Measurements from ENCODE around the gene TOP3B. TPM values are rescaled to one million over a fixed set of nuclear protein-coding genes. Genes with fewer than 3 reads are reported as not detected.

TOP3B gene
- total RNA-seq, 3 donors from 2014 or later: 39.3 to 45.2 (median 41.3) TPM

- Mint-ChIP-seq H3K27me3 (ENCODE audit: low read depth) (peaks cover 5% of the 10 kb centered on the region), H3K4me3 (no peak overlapping the region), H3K36me3 (ENCODE audit: insufficient read depth) (no peaks in the 10 kb centered on the region), H3K4me1 (ENCODE audit: low read depth) (no peaks in the 10 kb centered on the region), H3K9me3 (no peaks in the 10 kb centered on the region)
- no peak for ATAC-seq
- no peak for DNase-seq
Observed at GRCh38 chr22:22020425-22020852, 37.9 kb upstream of the TOP3B start.

GRCh38 chr22:22019659-22020424, 37.3 kb upstream of the TOP3B start:
- Mint-ChIP-seq H3K4me1 (ENCODE audit: low read depth) (no peaks in the 10 kb centered on the region), H3K9me3 (no peaks in the 10 kb centered on the region), H3K27me3 (ENCODE audit: low read depth) (peaks cover 5% of the 10 kb centered on the region), H3K36me3 (ENCODE audit: insufficient read depth) (no peaks in the 10 kb centered on the region), H3K4me3 (no peak overlapping the region)
- ATAC-seq (no peak), DNase-seq (no peak)

- H3K4me1 Mint-ChIP-seq (ENCODE audit: low read depth): no peaks in the 10 kb centered on the region
- no peaks in the 10 kb centered on the region for H3K9me3 Mint-ChIP-seq
- no peaks in the 10 kb centered on the region for H3K36me3 Mint-ChIP-seq (ENCODE audit: insufficient read depth)
- DNase-seq (no peak), ATAC-seq (no peak)
- H3K27me3 Mint-ChIP-seq (ENCODE audit: low read depth): peaks cover 5% of the 10 kb centered on the region
- H3K4me3 Mint-ChIP-seq: no peak overlapping the region
Observed at GRCh38 chr22:22018825-22019658, 36.5 kb upstream of the TOP3B start.

GRCh38 chr22:22015631-22016030, 33.0 kb upstream of the TOP3B start:
- no peak for ATAC-seq
- no peaks in the 10 kb centered on the region for H3K4me1 Mint-ChIP-seq (ENCODE audit: low read depth)
- no peaks in the 10 kb centered on the region for H3K36me3 Mint-ChIP-seq (ENCODE audit: insufficient read depth)
- no peak for DNase-seq
- no peaks in the 10 kb centered on the region for H3K9me3 Mint-ChIP-seq
- no peak overlapping the region for H3K4me3 Mint-ChIP-seq
- H3K27me3 Mint-ChIP-seq (ENCODE audit: low read depth): peaks cover 12% of the 10 kb centered on the region

GRCh38 chr22:22014285-22014659, 31.7 kb upstream of the TOP3B start:
- H3K4me1 Mint-ChIP-seq (ENCODE audit: low read depth): no peaks in the 10 kb centered on the region
- DNase-seq (no peak), ATAC-seq (no peak)

GRCh38 chr22:22013559-22014284, 31.1 kb upstream of the TOP3B start:
- DNase-seq: no peak
- H3K9me3 Mint-ChIP-seq: no peaks in the 10 kb centered on the region
- no peak overlapping the region for H3K4me3 Mint-ChIP-seq
- peaks cover 25% of the 10 kb centered on the region for H3K27me3 Mint-ChIP-seq (ENCODE audit: low read depth)
- H3K36me3 Mint-ChIP-seq (ENCODE audit: insufficient read depth): no peaks in the 10 kb centered on the region
- H3K4me1 Mint-ChIP-seq (ENCODE audit: low read depth): no peaks in the 10 kb centered on the region
- ATAC-seq: no peak

More at GRCh38 chr22:22014285-22014659, 31.7 kb upstream of the TOP3B start:
- Mint-ChIP-seq H3K27me3 (ENCODE audit: low read depth) (peaks cover 21% of the 10 kb centered on the region), H3K36me3 (ENCODE audit: insufficient read depth) (no peaks in the 10 kb centered on the region), H3K4me3 (no peak overlapping the region), H3K9me3 (no peaks in the 10 kb centered on the region)

GRCh38 chr22:22011964-22012363, 29.4 kb upstream of the TOP3B start:
- ATAC-seq: no peak
- Mint-ChIP-seq H3K36me3 (ENCODE audit: insufficient read depth) (no peaks in the 10 kb centered on the region), H3K27me3 (ENCODE audit: low read depth) (peaks cover 21% of the 10 kb centered on the region), H3K9me3 (no peaks in the 10 kb centered on the region), H3K4me1 (ENCODE audit: low read depth) (no peaks in the 10 kb centered on the region), H3K4me3 (no peak overlapping the region)
- DNase-seq: no peak

- Mint-ChIP-seq H3K36me3 (ENCODE audit: insufficient read depth) (no peaks in the 10 kb centered on the region), H3K9me3 (no peaks in the 10 kb centered on the region), H3K4me1 (ENCODE audit: low read depth) (no peaks in the 10 kb centered on the region), H3K4me3 (no peak overlapping the region), H3K27me3 (ENCODE audit: low read depth) (peaks cover 21% of the 10 kb centered on the region)
- no peak for ATAC-seq
- no peak for DNase-seq
Observed at GRCh38 chr22:22010358-22010757, 27.8 kb upstream of the TOP3B start.

GRCh38 chr22:22009661-22010060, 27.1 kb upstream of the TOP3B start:
- H3K4me1 Mint-ChIP-seq (ENCODE audit: low read depth): no peaks in the 10 kb centered on the region
- no peaks in the 10 kb centered on the region for H3K36me3 Mint-ChIP-seq (ENCODE audit: insufficient read depth)
- H3K4me3 Mint-ChIP-seq: no peak overlapping the region
- peak; percentile 27 to 38 for ATAC-seq
- no peaks in the 10 kb centered on the region for H3K9me3 Mint-ChIP-seq
- no peak for DNase-seq
- H3K27me3 Mint-ChIP-seq (ENCODE audit: low read depth): peaks cover 21% of the 10 kb centered on the region

- Mint-ChIP-seq H3K9me3 (no peaks in the 10 kb centered on the region), H3K4me3 (no peak overlapping the region), H3K4me1 (ENCODE audit: low read depth) (no peaks in the 10 kb centered on the region), H3K36me3 (ENCODE audit: insufficient read depth) (no peaks in the 10 kb centered on the region), H3K27me3 (ENCODE audit: low read depth) (peaks cover 16% of the 10 kb centered on the region)
- no peak for DNase-seq
- ATAC-seq: no peak
Observed at GRCh38 chr22:22006596-22006990, 24.0 kb upstream of the TOP3B start.

GRCh38 chr22:22005945-22006595, 23.5 kb upstream of the TOP3B start:
- no peak overlapping the region for H3K4me3 Mint-ChIP-seq
- no peak for ATAC-seq
- no peak for DNase-seq
- H3K9me3 Mint-ChIP-seq: no peaks in the 10 kb centered on the region
- H3K4me1 Mint-ChIP-seq (ENCODE audit: low read depth): no peaks in the 10 kb centered on the region
- peaks cover 16% of the 10 kb centered on the region for H3K27me3 Mint-ChIP-seq (ENCODE audit: low read depth)
- no peaks in the 10 kb centered on the region for H3K36me3 Mint-ChIP-seq (ENCODE audit: insufficient read depth)

- no peak overlapping the region for H3K4me3 Mint-ChIP-seq
- ATAC-seq (no peak), DNase-seq (no peak)
- no peaks in the 10 kb centered on the region for H3K9me3 Mint-ChIP-seq
- H3K4me1 Mint-ChIP-seq (ENCODE audit: low read depth): no peaks in the 10 kb centered on the region
- H3K36me3 Mint-ChIP-seq (ENCODE audit: insufficient read depth): no peaks in the 10 kb centered on the region
- peaks cover 5% of the 10 kb centered on the region for H3K27me3 Mint-ChIP-seq (ENCODE audit: low read depth)
Observed at GRCh38 chr22:22003233-22003632, 20.6 kb upstream of the TOP3B start.

- no peaks in the 10 kb centered on the region for H3K4me1 Mint-ChIP-seq (ENCODE audit: low read depth)
- DNase-seq: no peak
- no peaks in the 10 kb centered on the region for H3K36me3 Mint-ChIP-seq (ENCODE audit: insufficient read depth)
- H3K27me3 Mint-ChIP-seq (ENCODE audit: low read depth): peaks cover 5% of the 10 kb centered on the region
- H3K9me3 Mint-ChIP-seq: no peaks in the 10 kb centered on the region
- H3K4me3 Mint-ChIP-seq: no peak overlapping the region
- no peak for ATAC-seq
Observed at GRCh38 chr22:22002526-22003055, 20.0 kb upstream of the TOP3B start.
